Aorta (tissue), 4 donors: Measurements from ENCODE around the gene KRTAP10-9. TPM values are rescaled to one million over a fixed set of nuclear protein-coding genes. Genes with fewer than 3 reads are reported as not detected.

Source experiments
- polyA plus RNA-seq, 2 donors: library from polyadenylated mRNA; stranded (reverse); fragments of 200-250 nt; gene quantifications; one replicate each; pipeline ENCODE4 v1.2.3, GENCODE V29; 2013
- total RNA-seq, 2 donors: library from RNA; stranded (reverse); fragmentation: NEBNext Ultra II Directional; extraction: Animal tissue kit (Norgen Biotek cat#: 25700); gene quantifications; one replicate each; pipeline ENCODE4 v1.2.1, GENCODE V29; 2021
- donor health status: healthy with polysubstance abuse.
- donor health status: Bipolar disorder and iron deficiency.
- donor health status: DM: no; HTN: no; CAD: no.
- donor health status: DM: yes; HTN: yes; CAD: no.

The KRTAP10-9 gene
- total and polyA plus RNA-seq, 4 donors: not detected

Other genes with a start within 250 kb of the KRTAP10-9 start
- 1 to 10 TPM; 1.6 to 5.3 TPM for gene LRRC3, start 171.6 kb upstream of the KRTAP10-9 start, total RNA-seq
- 1 to 10 TPM in 1 of 2 donors, under 1 TPM in 1; 0.63 to 1.5 TPM for gene LRRC3, start 171.6 kb upstream of the KRTAP10-9 start, polyA plus RNA-seq
- not detected for gene KRTAP10-1, start 86.9 kb upstream of the KRTAP10-9 start, total RNA-seq
- gene KRTAP10-1, start 86.9 kb upstream of the KRTAP10-9 start, polyA plus RNA-seq: not detected
- gene KRTAP10-2, start 75.6 kb upstream of the KRTAP10-9 start, total RNA-seq: not detected
- gene KRTAP10-2, start 75.6 kb upstream of the KRTAP10-9 start, polyA plus RNA-seq: not detected
- not detected for gene KRTAP10-3, start 68.3 kb upstream of the KRTAP10-9 start, total RNA-seq
- not detected for gene KRTAP10-3, start 68.3 kb upstream of the KRTAP10-9 start, polyA plus RNA-seq
- gene KRTAP10-4, start 53.4 kb upstream of the KRTAP10-9 start, total RNA-seq: not detected
- gene KRTAP10-4, start 53.4 kb upstream of the KRTAP10-9 start, polyA plus RNA-seq: not detected
- not detected for gene KRTAP10-5, start 46.5 kb upstream of the KRTAP10-9 start, total RNA-seq
- not detected for gene KRTAP10-5, start 46.5 kb upstream of the KRTAP10-9 start, polyA plus RNA-seq
- not detected for gene KRTAP10-6, start 34.6 kb upstream of the KRTAP10-9 start, total RNA-seq
- not detected for gene KRTAP10-6, start 34.6 kb upstream of the KRTAP10-9 start, polyA plus RNA-seq
- not detected for gene KRTAP10-7, start 26.5 kb upstream of the KRTAP10-9 start, total RNA-seq
- not detected for gene KRTAP10-7, start 26.5 kb upstream of the KRTAP10-9 start, polyA plus RNA-seq
- not detected for gene KRTAP10-8, start 15.0 kb upstream of the KRTAP10-9 start, total RNA-seq
- not detected for gene KRTAP10-8, start 15.0 kb upstream of the KRTAP10-9 start, polyA plus RNA-seq
- not detected for gene KRTAP10-10, start 10.3 kb downstream of the KRTAP10-9 start, total RNA-seq
- gene KRTAP10-10, start 10.3 kb downstream of the KRTAP10-9 start, polyA plus RNA-seq: not detected
- not detected for gene KRTAP10-11, start 19.3 kb downstream of the KRTAP10-9 start, total RNA-seq
- not detected for gene KRTAP10-11, start 19.3 kb downstream of the KRTAP10-9 start, polyA plus RNA-seq
- not detected for gene KRTAP12-4, start 27.6 kb downstream of the KRTAP10-9 start, total RNA-seq
- gene KRTAP12-4, start 27.6 kb downstream of the KRTAP10-9 start, polyA plus RNA-seq: not detected
- not detected for gene KRTAP12-3, start 30.8 kb downstream of the KRTAP10-9 start, total RNA-seq
- gene KRTAP12-3, start 30.8 kb downstream of the KRTAP10-9 start, polyA plus RNA-seq: not detected
- gene KRTAP12-2, start 39.8 kb downstream of the KRTAP10-9 start, total RNA-seq: not detected
- not detected for gene KRTAP12-2, start 39.8 kb downstream of the KRTAP10-9 start, polyA plus RNA-seq
- gene KRTAP12-1, start 55.1 kb downstream of the KRTAP10-9 start, total RNA-seq: not detected
- not detected for gene KRTAP12-1, start 55.1 kb downstream of the KRTAP10-9 start, polyA plus RNA-seq
- not detected for gene KRTAP10-12, start 70.1 kb downstream of the KRTAP10-9 start, total RNA-seq
- gene KRTAP10-12, start 70.1 kb downstream of the KRTAP10-9 start, polyA plus RNA-seq: not detected
- not detected for gene TSPEAR, start 84.5 kb downstream of the KRTAP10-9 start, total RNA-seq
- gene TSPEAR, start 84.5 kb downstream of the KRTAP10-9 start, polyA plus RNA-seq: not detected
- 10 to 100 TPM; 79.5 to 83.6 TPM for gene UBE2G2, start 174.7 kb downstream of the KRTAP10-9 start, total RNA-seq
- 10 to 100 TPM; 46.8 to 60.0 TPM for gene UBE2G2, start 174.7 kb downstream of the KRTAP10-9 start, polyA plus RNA-seq
- gene SUMO3, start 191.0 kb downstream of the KRTAP10-9 start, total RNA-seq: 10 to 100 TPM; 63.2 to 68.9 TPM
- 10 to 100 TPM; 35.7 to 88.0 TPM for gene SUMO3, start 191.0 kb downstream of the KRTAP10-9 start, polyA plus RNA-seq
- 100 to 1,000 TPM; 268 to 271 TPM for gene PTTG1IP, start 246.6 kb downstream of the KRTAP10-9 start, total RNA-seq
- 100 to 1,000 TPM; 103 to 191 TPM for gene PTTG1IP, start 246.6 kb downstream of the KRTAP10-9 start, polyA plus RNA-seq